ENCODE measurements around the gene FNDC3B.

The FNDC3B gene

DNA sequence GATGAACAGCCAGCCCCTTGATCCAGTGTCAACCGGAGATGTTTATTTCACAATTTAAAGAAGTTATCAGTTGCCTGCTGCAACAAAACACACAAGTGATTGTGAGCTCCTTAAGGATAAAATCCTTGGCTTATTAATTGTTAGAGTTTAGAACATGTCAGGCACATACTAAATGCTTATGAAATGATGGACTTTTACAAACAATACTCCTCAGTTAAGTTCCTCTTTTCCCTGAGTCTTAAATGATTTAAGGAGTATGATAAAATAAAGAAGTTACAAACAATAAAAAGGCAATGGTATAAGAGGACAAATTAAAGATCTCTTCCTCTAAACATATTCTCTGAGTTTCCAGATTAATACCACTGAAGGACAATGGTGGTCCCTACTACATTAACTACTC is 403.2 kb downstream of the FNDC3B start:
- DNase-seq = no peak

DNA sequence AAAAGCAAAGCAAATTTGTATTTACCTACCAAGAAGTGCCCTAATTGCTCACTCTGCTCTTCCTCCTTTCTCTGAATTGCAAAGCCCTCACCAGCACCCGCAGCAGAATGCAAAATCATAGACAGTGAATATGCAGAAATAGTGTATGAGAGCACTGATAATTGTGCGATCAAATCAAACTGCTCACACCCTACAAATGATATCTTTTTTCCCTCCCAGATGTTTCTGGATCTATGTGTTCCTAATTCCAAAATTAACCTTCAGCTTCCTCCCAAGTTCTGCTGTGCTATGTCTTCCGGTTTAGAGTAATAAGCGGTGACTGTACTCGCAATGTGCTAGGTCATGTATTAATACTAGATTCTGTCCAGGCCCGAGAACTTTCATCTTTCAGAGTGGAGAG is 405.4 kb downstream of the FNDC3B start:
- no peak for DNase-seq

DNA sequence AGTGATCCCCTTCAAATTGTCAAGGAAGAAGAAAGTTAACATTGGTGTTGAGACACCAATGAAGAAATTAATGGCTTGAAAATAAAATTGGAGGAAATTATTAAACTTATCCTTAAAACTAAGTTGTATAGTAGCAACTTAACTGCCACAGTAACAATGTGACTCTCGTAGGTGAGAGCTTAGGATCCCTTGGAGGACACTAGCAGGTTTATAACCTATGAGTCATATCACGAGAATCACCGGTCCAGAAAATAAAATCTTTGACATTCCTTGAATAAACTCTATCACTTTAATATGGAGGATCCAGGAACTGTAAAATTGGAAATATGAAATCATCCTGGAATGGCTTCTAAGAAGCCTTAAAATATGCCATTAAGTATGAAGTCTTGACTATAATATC is 406.8 kb downstream of the FNDC3B start:
- DNase-seq = no peak

DNA sequence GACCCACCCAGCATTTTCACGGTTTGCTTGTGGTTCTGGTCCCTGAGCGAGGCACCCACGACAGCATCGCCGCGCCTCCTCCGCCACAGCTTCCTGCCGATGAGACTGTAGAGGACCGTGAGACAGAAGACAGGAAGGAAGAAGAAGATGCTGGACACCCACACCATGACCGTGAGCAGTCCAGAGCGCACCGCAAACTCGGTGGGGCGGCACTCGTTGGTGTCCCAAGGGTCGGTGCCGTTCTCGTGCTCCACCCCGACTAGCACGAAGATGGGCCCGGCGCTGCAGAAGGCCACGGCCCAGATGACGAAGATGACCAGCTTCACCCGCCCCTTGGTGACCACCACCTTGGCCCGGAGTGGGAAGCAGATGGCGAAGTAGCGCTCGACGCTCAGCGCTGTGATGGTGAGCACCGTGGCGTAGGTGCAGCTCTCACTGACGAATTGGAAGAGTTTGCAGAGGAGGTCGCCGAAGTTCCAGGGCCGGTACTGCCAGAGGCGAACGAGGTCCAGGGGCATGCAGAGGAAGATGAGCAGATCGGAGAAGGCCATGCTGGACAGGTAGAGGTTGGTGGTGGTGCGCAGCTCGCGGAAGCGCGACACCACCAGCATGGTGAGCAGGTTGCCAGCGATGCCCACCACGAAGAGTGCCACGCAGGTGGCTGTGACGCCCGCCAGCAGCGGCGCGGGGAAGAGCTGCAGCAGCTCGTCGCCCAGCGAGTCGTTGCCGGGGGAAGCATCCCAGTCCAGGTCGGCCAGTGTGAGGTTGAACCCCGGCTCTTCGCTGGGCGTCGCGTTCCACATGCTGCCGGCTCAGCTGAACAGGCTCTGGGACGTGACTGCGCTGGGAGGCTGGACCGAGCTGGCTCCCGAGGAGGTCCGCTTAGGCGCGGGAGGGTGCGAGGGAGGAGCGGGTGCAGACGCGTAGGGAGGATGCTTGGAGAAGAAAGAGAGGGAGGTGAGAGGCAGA is 408.5 kb downstream of the FNDC3B start, which contains the start of gene GHSR:
Gene GHSR (minus strand): TSS at position 846 of the 969 bp plus-strand sequence. CDS start 43 bp downstream, at position 803.
- DNase-seq = no peak

DNA sequence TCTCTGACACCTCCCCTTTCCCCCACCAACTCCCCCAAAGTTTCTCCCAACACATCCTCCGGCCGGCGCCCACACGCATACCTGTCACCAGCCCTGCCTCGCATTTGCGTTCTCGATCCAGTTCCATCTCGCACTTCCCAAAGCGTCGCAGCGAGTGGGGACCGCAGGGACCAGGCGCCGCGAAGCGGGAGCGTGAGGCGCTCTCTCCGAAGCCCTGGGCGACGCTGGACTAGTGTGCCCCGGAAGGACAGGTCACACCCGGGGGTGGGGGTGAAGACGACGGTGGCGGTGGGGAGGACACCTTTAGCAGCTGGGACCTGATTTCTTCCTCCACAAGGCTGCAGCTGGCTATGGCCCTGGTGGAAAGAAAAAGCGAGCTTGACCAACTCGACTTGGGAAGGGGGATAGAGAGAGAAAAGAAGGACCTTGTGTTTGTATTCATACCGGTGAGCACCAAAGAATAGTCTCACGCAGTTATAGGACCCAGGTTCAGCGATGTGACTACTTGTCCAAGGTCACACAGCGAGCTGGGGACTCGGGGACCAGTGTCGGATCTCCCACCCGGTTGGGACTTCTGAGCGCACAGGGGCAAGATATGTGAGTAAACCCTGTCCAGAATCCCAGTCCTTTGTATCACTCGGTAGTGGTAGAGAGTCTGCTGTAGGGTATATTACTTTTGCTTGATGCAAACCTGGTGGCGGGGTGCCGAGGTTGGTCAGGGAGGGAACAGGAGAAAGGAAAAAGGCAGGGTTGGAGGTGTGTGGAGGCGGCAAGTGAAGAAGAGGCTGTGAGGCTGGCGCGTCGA is 409.5 kb downstream of the FNDC3B start:
- DNase-seq = no peak

DNA sequence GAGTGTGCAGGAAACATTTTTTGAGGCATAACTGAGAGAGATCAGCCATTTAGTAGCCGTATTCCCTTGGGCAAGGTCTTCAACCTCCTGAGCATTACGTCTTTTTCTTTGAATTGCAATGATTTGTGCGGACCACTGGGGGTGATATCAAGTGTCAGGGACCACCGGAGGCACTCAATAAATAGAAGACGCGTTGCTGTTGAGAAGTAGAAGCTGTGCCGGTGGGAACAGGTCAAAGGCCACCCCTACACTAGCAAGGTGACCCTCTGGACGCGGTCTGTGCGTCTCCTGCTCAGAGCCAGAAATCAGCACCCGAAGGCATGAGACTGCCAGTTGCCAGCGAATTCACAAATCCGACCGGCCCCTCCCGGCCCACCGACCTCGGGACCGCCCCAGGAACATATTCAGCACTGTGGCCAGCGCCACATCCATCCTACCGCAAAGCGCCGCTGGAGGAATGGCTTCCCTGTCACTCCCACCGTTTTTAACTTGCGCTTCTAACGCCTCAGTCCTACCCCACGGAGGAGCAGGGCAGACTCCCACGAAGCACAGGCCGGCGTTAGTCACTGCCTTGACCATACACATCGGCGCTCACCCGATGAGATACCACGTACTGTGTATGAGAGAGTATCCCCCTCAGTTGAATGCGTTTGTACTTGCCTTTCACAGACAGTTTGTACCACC is 410.2 kb downstream of the FNDC3B start:
- DNase-seq = no peak
